Endodermal cell (in vitro differentiated cells): ENCODE measurements around the gene CCDC57. TPM values are rescaled to one million over a fixed set of nuclear protein-coding genes. Genes with fewer than 3 reads are reported as not detected.

Experiments used
- DNase-seq: peaks from one replicate; pipeline ENCODE4 v3.0.0-alpha.2; 2017
- H3K27ac ChIP-seq: 2 replicates; pipeline ENCODE4 v1.5.1; 2013; ENCODE audit warnings: mild to moderate bottlenecking, low read depth, low read length, moderate library complexity
- H3K27me3 ChIP-seq: 2 replicates; pipeline ENCODE4 v1.6.1; 2013; ENCODE audit warnings: mild to moderate bottlenecking, low read length, moderate library complexity; ENCODE audit not compliant: insufficient read depth, control insufficient read depth, poor library complexity, severe bottlenecking
- H3K36me3 ChIP-seq: 2 replicates; pipeline ENCODE4 v1.7.0; 2013; ENCODE audit warnings: mild to moderate bottlenecking, low read length, moderate library complexity; ENCODE audit not compliant: control insufficient read depth, insufficient read depth
- H3K4me1 ChIP-seq: one replicate; pipeline ENCODE4 v1.7.0; 2013; ENCODE audit warnings: low read length; ENCODE audit not compliant: control insufficient read depth, insufficient read depth
- H3K4me3 ChIP-seq: 2 replicates; pipeline ENCODE4 v1.5.1; 2013; ENCODE audit warnings: mild to moderate bottlenecking, low read length, moderate library complexity
- H3K9ac ChIP-seq: 2 replicates; pipeline ENCODE4 v1.6.1; 2013; ENCODE audit warnings: mild to moderate bottlenecking, low read length, moderate library complexity; ENCODE audit not compliant: poor library complexity, severe bottlenecking; ENCODE audit errors: extremely low read depth
- H3K9me3 ChIP-seq: 2 replicates; pipeline ENCODE4 v1.6.1; 2013; ENCODE audit warnings: mild to moderate bottlenecking, low read length, moderate library complexity; ENCODE audit not compliant: control insufficient read depth
- H3K27ac Mint-ChIP-seq: 2 replicates; pipeline ENCODE4 v1.8.0; 2020; ENCODE audit warnings: mixed read lengths
- H3K27me3 Mint-ChIP-seq: 2 replicates; pipeline ENCODE4 v1.8.0; 2021; ENCODE audit warnings: mild to moderate bottlenecking, mixed read lengths; ENCODE audit not compliant: insufficient read depth
- H3K36me3 Mint-ChIP-seq: 2 replicates; pipeline ENCODE4 v1.8.0; 2020; ENCODE audit warnings: low read depth, mixed read lengths
- H3K4me1 Mint-ChIP-seq: 2 replicates; pipeline ENCODE4 v1.8.0; 2020; ENCODE audit warnings: mixed read lengths
- H3K4me3 Mint-ChIP-seq: 2 replicates; pipeline ENCODE4 v1.8.0; 2020; ENCODE audit warnings: mild to moderate bottlenecking, moderate library complexity, mixed read lengths
- H3K9me3 Mint-ChIP-seq: 2 replicates; pipeline ENCODE4 v1.8.0; 2020; ENCODE audit warnings: mild to moderate bottlenecking, mixed read lengths
- WGBS, 2 experiments: methylation state at CpG; one replicate each; pipeline versions ENCODE4 v1.1.5 to v1.1.7; 2013; ENCODE audit warnings: missing lambda C conversion rate in 2 of 2, mixed read lengths in 1 of 2; ENCODE audit not compliant: insufficient coverage in 1 of 2, insufficient read length in 1 of 2; 5-methylcytosine and 5-hydroxymethylcytosine counted together
- total RNA-seq, 2 donors: library from RNA; stranded (reverse); fragmentation: NEBNext Ultra II Directional in 1 of 2; extraction: Animal tissue kit (Norgen Biotek cat#: 25700) in 1 of 2; gene quantifications; 2 replicates in 1 of 2; 3 replicates in 1 of 2; pipeline ENCODE4 v1.2.1, GENCODE V29; 2021
- TF ChIP-seq, protein P1 (sequence below): fragments of 200-600 bp; sonication (generic); conservative IDR thresholded peaks from 2 replicates; pipeline ENCODE4 v1.5.0; 2021; ENCODE audit warnings: antibody characterized with exemption, mild to moderate bottlenecking

CCDC57 gene
- total RNA-seq, 2 donors from 2014 or later: 61.8 to 82.8 TPM

DNA sequence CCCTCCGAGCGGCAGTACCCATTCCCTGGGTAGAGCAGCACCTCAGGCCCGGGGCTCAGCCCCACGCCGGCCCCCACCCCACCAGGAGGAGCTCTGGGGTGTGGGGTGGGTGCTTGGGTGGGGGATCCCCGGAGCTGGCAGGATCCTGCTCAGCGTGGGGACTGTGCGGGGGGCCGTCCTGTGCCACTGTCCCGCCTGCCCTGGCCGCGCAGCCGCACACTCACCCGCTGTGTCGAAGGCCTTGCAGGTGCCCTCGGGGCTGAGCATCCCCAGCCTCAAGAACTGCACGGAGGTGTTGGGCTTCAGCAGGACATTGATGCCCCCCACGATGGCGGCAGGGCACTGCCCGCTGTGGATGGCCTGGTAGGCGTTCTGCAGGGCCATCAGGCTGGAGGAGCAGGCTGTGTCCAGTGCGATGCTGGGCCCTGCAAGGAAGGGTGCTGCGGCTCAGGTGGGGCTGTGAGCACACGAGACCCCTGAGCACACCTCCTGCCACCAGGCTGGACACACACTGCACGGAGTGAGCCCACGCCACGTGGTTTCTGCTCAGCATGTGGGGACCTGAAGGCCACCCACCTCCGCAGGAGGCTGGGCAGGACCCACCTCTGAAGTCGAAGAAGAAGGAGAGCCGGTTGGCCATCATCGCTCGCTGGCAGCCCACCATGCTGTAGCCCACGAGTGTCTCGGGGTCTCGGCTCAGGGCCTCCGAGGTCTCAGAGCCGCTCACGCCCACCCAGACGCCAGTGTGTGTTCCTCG lies 119.5 kb downstream of the CCDC57 start:
- TF ChIP-seq, protein P1, sequence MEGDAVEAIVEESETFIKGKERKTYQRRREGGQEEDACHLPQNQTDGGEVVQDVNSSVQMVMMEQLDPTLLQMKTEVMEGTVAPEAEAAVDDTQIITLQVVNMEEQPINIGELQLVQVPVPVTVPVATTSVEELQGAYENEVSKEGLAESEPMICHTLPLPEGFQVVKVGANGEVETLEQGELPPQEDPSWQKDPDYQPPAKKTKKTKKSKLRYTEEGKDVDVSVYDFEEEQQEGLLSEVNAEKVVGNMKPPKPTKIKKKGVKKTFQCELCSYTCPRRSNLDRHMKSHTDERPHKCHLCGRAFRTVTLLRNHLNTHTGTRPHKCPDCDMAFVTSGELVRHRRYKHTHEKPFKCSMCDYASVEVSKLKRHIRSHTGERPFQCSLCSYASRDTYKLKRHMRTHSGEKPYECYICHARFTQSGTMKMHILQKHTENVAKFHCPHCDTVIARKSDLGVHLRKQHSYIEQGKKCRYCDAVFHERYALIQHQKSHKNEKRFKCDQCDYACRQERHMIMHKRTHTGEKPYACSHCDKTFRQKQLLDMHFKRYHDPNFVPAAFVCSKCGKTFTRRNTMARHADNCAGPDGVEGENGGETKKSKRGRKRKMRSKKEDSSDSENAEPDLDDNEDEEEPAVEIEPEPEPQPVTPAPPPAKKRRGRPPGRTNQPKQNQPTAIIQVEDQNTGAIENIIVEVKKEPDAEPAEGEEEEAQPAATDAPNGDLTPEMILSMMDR: no peak
- no peak overlapping the region for H3K27ac Mint-ChIP-seq
- H3K9ac ChIP-seq: no peak overlapping the region
- no peaks in the 10 kb centered on the region for H3K9me3 Mint-ChIP-seq
- H3K36me3 Mint-ChIP-seq: peaks cover 28% of the 10 kb centered on the region
- peaks cover 62% of the 10 kb centered on the region for H3K36me3 ChIP-seq
- no peak overlapping the region for H3K4me3 Mint-ChIP-seq
- 95 to 96% methylated on average over 32 to 40 of the region's 40 CpGs for WGBS, 2 experiments
- H3K27ac ChIP-seq: no peak overlapping the region
- peaks cover 2% of the 10 kb centered on the region for H3K4me1 Mint-ChIP-seq
- no peak overlapping the region for H3K4me3 ChIP-seq
- peaks cover 17% of the 10 kb centered on the region for H3K4me1 ChIP-seq
- H3K27me3 Mint-ChIP-seq: no peaks in the 10 kb centered on the region
- no peaks in the 10 kb centered on the region for H3K9me3 ChIP-seq
- no peaks in the 10 kb centered on the region for H3K27me3 ChIP-seq
- no peak for DNase-seq

DNA sequence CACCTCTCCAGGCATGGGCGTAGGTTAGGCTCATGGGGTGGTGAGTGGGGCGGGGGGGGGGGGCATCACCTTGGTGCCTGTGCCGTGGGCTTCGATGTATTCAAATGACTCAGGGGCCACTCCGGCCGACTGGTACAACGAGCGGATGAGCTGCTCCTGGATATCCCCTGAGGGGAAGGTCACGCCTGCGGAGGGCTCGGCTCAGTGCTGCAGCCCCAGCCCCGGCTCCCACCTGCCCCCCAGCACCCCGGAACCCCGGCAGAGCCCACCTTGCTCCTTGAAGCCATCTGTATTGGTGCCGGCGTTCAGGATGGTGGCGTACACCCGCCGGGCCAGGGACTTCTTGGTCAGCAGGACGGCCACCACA lies 120.0 kb downstream of the CCDC57 start:
- peaks cover 17% of the 10 kb centered on the region for H3K4me1 ChIP-seq
- TF ChIP-seq, protein P1: no peak
- H3K9ac ChIP-seq: no peak overlapping the region
- no peaks in the 10 kb centered on the region for H3K9me3 ChIP-seq
- H3K27me3 ChIP-seq: no peaks in the 10 kb centered on the region
- no peak overlapping the region for H3K4me3 ChIP-seq
- WGBS, 2 experiments: 96 to 98% methylated on average over 9 to 20 of the region's 20 CpGs
- peaks cover 32% of the 10 kb centered on the region for H3K36me3 Mint-ChIP-seq
- peaks cover 67% of the 10 kb centered on the region for H3K36me3 ChIP-seq
- no peak overlapping the region for H3K4me3 Mint-ChIP-seq
- DNase-seq: no peak
- peaks cover 2% of the 10 kb centered on the region for H3K4me1 Mint-ChIP-seq
- no peak overlapping the region for H3K27ac ChIP-seq
- no peaks in the 10 kb centered on the region for H3K9me3 Mint-ChIP-seq
- H3K27ac Mint-ChIP-seq: no peak overlapping the region
- H3K27me3 Mint-ChIP-seq: no peaks in the 10 kb centered on the region

DNA sequence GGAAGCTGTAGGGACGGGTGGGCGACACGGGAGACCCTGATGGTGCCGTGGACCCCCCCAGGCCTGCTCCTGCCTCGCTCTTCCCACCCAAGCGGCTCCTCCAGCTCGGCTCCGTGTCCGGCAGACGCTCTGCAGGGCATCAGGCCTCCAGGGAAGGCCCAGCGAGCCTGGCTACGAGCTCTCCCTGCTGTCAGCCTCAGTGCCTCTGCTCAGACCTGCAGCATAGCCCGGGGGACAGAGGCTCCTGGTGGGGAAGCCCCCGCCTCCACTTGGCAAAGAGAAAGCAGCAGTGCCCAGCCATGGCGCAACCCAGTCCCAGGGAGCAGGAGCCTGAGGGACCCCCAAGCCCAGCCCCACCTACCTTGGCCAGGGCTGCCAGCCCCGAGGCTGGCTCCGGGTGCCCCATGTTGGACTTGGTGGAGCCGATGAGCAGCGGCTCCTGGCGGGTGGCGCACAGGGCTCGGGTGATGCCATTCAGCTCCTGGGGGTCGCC lies 120.5 kb downstream of the CCDC57 start:
- WGBS, 2 experiments: 95 to 96% methylated on average over 12 to 23 of the region's 23 CpGs
- no peaks in the 10 kb centered on the region for H3K9me3 Mint-ChIP-seq
- H3K36me3 ChIP-seq: peaks cover 72% of the 10 kb centered on the region

More for the DNA sequence above, 120.5 kb downstream of the CCDC57 start:
- Histone ChIP-seq H3K27ac (no peak overlapping the region), H3K9ac (no peak overlapping the region), H3K9me3 (no peaks in the 10 kb centered on the region), H3K4me3 (no peak overlapping the region), H3K27me3 (no peaks in the 10 kb centered on the region), H3K4me1 (peaks cover 17% of the 10 kb centered on the region)
- no peak overlapping the region for H3K27ac Mint-ChIP-seq
- H3K27me3 Mint-ChIP-seq: no peaks in the 10 kb centered on the region
- peaks cover 2% of the 10 kb centered on the region for H3K4me1 Mint-ChIP-seq
- peaks cover 32% of the 10 kb centered on the region for H3K36me3 Mint-ChIP-seq
- TF ChIP-seq, protein P1: no peak
- DNase-seq: no peak
- H3K4me3 Mint-ChIP-seq: no peak overlapping the region
